Cortex of kidney (tissue), 1 donor: ENCODE results near the gene PI4KA.
"Not testable (repeated sequence)": the region's sequence is repeated elsewhere in the genome, so short reads cannot be mapped to it uniquely, and the experiment has no call there.

Source experiments
- DNase-seq: peaks from one replicate; lab custom pipeline; 2025; lab: John Stamatoyannopoulos, UW

The PI4KA gene

DNA sequence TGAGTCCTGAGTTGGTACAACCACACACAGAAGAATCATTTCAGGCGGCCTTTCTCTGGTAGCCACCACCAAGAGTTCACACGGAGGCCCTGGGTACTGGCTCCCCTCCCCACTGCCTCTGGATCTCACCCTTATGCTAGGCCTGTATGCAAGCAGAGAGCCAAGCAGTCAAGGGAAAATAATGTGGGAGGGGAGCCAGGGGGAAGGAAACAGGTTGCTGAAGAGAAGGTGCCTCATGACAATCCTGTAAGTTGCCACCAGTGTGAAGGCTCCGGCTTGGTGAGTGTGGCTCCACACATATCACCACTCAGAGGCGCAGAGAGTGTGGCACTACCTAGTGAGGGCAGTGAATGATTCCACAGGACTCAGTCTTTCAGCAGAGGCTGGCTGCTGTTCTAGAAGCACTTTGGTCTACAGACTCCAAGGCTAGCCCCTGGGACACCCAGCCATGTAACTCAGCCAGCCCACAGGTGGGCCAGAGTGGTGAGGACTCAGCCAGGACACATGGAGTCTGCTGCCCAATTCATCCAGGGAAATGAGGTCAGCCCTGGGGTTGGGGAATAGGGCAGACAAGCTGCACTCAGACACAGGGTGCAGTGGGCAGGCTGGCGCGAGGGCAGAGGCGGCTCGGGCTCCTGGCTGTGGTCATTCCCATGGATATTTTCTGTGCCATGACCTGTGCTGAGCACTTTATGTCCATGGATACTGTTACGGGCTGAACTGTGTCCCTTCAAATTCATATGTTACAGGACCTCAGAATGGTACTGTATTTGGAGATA lies 133.7 kb downstream of the PI4KA start:
- no peak for DNase-seq

DNA sequence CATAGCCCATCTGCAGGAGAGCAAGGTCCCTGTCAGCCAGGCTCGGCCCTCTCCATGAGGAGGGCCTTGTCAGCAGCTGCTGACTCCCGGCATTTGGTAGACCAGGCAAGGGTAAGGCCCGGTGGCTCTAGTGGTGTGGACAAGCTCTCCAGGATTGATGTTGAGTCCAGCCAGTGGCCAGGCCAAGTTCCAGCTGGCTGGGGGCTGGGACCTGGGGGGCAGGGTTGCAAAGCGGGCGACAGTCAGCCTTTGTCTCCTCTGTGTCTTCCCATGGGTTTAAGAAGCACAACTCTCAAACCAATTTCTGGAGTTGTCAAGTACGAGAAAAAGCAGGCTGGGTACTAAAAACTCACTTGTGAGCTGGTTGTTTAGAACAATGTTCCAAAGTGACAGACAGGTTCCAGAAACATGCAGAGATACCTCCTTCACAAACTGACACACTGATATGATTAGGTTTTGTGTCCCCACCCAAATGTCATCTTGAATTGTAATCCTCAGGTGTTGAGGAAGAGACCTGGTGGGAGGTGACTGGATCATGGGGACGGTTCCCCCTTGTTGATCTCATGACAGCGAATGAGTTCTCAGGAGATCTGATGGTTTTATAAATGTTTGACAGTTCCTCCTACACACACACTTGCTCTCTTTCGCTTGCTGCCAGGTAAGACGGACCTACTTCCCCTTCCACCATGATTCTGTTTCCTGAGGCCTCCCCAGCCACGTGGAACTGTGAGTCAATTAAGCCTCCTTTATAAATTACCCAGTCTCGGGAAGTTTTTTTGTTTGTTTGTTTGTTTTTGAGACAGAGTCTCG lies 137.0 kb downstream of the PI4KA start:
- DNase-seq = no peak

DNA sequence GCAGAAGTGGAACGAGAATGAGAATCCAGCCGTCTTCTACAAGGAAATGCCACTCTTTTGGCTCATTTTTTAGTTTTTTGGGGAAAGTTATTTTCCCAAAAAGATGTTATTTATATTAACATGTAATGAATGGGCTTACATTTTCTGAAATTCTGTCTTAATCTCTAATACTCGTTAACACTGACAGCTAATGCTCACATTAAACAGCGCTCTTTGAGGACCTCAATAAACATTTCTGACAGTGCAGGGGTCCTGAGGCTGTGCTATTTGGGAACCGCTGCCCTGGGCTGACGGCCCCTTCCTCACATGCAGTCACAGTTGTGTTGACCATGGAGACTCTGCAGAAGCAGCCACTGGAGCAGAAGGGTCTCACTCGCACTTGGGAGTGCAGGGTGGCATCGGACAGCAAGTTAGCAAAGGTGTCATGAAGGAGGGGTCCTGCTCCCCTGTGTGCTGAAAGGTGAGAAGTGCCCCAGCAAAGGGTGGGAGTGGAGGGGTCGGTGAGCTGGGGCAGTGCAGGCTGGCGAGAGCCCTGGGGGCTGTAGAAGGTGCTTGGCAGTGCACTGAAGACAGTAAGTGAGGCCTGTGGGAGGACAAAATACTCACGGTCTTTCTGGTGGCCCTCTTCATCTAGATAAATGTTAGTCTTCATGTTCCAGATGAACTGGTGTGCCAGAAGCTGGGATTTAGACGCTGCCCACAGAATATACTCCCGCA lies 137.8 kb downstream of the PI4KA start:
- DNase-seq = no peak

DNA sequence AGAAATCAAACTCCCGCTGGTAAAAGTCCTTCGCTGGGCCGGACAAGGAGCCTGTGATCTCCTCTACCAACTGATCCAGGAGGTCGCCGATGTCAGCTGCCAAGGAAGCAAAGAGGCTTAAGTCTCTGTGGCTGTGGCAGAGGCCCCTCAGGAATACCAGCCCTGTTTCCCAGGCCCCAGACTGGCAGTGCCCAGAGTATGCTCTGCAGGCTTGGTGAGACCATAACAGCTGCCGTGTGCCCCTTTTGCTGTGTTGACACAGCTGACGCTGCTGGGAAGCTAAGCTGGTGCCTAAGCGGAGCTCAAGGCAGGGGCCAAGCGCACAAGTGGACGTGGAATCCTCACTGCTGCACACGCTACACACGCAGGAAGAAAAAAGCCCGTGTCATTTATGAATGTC lies 139.9 kb downstream of the PI4KA start:
- not testable (repeated sequence) for DNase-seq

DNA sequence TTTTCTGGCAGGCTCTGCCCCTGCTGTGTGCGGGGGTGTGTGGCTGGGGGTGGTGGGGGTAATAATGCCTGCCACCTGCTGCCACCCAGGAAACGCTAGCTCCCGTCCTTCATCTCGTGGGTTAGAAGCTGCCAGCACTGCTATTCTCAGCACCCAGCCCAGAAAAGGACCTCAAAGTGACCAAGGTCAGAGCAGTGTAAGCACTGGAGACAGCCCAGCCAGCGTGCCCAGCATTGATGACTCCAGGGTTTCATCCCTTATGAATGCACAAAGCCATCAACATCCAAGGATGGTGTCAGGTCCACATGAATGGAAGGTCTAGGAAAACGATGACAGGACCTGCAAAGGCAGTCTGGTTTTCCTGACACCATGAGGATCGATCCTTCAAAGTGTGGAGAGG lies 140.6 kb downstream of the PI4KA start:
- DNase-seq = not testable (repeated sequence)

DNA sequence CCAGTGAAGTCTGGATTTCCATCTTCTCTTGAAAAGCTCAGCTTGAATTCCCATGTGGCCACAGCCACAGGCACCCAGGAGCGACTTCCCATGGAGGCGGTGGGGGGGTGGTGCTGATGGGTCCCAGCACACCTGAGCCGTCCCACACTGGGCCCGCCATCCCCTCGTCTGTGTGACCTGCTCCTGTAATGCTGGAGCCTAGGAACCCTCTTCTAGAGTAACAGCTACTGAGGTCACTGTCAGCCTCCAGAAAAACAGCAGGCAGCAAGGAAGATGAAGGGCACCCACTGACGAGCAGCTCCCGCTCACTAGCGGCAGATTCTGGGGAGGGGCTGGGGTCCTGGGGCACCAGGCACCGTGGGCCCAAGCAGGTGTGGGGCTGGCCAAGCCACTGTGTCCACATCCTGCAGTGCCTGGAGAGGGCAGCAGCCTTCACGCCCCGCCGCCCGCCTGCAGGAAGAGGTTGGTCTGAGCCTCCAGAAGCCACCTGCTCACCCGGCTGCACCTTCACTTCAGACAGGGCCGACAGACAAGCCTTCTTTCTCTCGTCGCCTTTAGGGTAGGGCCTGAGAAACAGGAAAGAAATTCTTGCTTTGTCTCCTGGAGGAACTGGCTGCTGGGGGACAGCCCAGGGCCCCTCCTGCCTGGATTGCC lies 141.3 kb downstream of the PI4KA start:
- DNase-seq = not testable (repeated sequence)

DNA sequence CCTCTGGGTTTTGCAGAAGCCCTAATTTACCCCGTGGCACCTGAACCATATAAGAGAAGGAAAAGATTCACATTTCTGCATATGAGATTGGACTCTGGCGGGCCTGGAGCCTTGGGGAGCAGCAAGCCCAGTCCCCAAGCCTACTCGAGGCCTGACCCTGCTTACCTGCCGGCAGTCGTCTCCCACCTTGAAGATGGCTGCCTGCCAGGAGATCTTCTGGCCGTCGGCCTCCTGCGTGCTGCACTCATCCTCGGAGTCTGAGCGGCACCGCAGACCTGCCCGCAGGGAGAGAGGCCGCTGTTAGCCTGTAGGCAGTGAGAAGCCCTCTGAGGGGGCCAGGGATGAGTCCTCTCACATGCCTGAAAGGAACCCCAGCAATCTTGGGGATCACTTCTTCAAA lies 145.5 kb downstream of the PI4KA start:
- DNase-seq = not testable (repeated sequence)

DNA sequence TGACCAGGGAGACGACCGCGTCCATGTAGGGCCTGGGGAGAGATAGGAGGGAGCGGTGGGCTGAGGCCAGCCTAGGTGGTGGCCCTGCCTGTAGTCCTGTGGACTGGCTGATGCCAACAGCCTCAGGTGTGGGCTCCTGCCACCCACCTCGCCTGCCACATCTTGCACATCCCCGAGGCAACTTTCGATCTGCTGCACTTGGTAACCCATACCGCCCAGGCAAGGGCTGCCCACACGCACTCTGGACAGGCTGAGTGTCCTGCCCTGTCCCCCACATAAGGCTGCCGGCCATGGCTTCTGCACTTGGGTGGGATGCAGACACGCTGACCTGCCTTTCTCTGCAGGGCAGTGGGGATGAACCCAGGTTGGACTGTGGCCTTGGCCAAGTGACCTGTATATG lies 148.6 kb downstream of the PI4KA start:
- DNase-seq = not testable (repeated sequence)

DNA sequence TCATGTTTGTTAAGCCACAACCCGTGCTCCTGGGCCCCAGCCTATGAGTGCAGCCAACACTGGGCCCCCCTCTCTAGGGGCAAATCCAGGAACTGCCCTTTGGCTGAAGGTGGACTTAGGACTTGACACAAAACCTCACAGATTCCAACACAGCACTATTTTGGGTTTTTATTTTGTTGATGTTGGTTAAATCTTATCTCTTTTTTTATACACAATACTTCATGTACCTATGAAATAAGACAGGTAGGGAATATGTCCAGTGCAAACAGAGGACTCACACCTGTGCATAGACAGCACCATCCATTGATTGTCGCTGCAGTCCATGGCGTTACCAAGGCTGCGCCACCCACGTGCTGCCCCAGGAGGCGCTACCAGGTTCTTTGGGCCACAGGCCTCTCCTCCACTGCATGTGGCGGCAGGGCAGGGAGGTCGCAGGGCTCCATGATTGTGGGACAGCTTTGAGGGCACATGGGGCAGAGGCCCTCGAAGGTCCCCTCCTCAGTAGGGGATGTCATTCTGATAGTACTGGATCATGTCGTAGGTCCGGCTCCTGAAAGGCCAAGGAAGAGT lies 151.0 kb downstream of the PI4KA start:
- not testable (repeated sequence) for DNase-seq

DNA sequence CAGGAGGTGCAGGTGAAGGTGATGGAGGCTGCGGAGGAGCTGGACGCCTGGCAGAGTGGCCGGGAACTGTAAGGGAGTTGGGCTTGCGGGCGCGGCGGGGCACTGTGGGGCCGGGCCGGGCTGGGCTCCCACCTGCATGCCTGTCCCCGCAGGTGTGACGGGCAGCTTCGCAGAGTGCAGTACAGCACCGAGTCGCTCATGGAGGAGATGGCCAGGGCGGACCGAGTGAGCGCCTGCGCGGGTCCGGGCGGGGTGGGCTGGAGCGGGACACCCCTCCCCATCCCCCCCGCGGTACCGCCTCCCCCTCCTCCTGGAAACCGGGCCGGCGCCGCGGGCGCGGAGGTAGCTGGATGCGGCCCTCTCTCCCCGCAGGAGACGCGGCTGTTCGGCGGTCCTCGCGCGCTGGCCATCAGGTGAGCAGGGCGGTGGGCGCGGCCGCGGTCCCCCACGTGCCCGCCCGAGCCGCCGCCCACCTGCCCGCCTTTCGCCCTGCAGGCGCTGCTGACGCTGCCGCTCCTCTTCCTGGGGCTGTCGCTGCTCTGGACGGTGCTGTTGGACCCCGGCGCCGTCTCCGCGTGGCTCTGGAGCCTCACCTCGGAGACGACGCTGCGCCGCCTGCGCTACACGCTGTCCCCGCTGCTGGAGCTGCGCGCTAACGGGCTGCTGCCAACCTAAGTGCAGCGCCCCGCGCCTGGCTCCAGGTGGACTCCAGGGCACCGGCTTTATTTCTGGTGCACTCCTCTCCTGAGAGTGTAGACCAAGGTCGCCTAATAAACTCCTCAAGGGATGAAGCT lies 154.6 kb downstream of the PI4KA start:
- not testable (repeated sequence) for DNase-seq

DNA sequence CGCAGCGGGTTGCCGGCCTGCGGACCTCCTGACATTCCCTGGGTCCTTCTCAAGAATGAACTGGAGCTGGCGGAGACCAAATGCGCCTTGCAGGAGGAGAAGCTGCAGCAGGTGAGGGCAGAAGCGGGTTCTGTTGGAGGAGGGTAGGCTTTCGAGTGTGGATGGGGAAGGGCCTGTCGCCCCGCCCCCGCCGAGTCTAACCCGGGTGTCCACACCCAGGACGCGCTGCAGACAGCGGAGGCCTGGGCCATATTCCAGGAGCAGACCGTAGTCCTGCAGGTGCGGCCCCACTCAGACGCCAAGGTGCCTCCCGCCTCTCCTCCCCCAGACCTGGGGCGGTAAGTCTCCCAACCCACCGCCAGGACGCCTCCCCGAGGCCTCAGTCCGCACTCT lies 155.2 kb downstream of the PI4KA start:
- DNase-seq = not testable (repeated sequence)

DNA sequence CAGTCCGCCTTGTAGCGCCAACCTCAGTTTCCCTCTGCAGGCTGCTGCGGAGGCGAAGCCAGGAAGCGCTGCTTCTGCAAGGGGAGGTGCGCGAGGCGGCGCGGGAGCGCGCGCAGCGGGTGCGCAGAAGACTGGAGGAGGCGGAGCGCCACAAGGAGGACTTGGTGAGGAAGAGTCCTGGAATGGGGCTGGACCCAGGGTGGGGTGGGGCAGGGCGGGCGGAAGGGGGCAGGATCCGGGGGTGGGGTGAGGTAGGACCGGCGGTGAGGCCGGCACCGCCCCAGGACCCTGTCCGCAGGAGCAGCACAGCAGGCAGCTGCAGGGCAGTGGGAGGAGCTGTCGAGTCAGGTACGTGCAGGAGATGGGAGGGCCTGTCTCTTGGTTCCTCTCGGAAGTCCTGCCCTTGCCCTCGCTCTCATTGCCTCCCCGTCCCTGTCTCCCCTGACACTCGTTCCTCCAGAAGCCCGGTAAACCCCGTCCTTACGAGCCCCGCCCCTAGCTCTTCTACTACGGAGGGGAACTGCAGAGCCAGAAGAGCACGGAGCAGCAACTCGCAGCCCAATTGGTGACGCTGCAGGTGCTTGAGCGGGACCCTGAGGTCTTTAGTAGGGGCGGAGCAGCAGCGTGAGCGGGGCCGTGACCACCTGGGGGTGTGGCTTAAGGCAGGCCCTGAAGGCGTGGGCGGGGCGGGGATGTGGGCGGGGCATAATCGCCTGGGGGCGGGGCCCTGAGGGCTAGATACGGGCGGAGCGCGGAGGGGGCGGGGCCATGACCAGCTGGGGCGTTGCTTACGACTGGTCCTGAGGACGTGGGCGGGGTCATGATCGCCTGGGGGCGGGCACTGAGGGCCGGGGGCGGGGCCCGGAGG lies 155.8 kb downstream of the PI4KA start:
- peak; percentile 50 for DNase-seq

DNA sequence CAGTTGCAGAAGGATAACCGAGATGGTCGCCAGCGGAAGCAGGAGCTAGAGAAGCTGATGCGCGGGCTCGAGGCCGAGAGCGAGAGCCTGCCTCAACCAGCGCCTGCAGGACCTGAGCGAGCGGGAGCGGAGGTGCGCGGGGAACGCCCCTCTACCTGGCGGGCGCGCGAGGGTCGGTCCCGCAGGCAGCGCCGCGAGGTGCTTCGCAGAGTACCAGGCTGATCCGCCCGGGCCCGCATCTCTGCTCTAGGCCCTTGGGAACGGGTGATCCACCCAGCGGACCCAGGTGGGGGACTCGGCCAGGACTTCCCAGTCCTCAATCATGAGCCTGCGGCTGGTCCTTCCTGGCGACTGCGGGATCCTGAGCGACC lies 156.5 kb downstream of the PI4KA start:
- not testable (repeated sequence) for DNase-seq

DNA sequence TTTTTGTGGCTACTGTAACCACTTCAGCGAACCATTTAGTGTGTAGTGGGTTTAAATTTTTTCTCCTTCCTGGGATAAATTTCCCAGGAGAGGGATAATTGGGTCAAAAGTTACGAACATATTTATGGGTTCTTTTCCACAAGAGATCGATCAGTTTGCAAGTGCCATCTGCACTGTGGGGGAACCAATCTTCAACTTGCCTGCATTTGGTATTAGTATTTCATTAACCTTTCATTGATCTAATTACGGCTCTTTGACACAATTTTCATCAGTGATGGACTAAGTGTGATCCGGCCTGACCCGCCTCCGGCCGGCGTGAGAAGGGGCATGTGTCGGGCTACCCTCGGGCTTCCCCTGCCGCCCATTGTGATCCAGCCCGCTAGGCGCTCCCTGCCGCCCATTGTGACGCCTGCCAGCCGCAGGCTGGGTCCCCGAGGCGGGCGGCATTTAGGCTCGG lies 156.9 kb downstream of the PI4KA start:
- not testable (repeated sequence) for DNase-seq

DNA sequence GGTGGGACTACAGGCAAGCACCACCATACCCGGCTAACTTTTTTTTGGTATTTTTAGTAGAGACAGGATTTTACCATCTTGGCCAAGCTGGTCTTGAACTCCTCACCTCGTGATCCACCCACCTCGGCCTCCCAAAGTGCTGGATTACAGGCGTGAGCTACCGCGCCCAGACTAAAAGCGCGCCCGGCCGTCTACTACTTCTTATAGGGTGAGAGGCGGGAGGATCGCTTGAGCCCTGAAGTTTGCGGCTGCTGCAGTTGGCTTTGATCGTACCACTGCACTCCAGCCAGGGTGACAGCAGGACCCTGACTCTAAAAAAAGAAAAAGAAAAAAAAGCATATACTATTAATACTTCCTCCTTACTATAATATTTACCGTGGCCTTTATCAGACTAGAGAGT lies 158.3 kb downstream of the PI4KA start:
- DNase-seq = not testable (repeated sequence)

DNA sequence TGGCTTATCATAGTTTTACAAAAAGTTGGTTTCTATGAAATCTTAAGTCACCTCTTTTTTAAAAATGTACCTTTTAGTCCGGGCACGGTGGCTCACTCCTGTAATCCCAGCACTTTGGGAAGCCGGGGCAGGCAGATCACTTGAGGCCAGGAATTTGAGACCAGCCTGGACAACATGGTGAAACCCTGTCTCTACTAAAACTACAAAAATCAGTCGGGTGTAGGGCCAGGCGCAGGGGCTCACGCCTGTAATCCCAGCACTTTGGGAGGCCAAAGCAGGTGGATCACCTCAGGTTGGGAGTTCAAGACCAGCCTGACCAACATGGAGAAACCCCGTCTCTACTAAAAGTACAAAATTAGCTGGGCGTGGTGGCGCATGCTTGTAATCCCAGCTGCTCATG lies 158.8 kb downstream of the PI4KA start:
- DNase-seq = not testable (repeated sequence)

DNA sequence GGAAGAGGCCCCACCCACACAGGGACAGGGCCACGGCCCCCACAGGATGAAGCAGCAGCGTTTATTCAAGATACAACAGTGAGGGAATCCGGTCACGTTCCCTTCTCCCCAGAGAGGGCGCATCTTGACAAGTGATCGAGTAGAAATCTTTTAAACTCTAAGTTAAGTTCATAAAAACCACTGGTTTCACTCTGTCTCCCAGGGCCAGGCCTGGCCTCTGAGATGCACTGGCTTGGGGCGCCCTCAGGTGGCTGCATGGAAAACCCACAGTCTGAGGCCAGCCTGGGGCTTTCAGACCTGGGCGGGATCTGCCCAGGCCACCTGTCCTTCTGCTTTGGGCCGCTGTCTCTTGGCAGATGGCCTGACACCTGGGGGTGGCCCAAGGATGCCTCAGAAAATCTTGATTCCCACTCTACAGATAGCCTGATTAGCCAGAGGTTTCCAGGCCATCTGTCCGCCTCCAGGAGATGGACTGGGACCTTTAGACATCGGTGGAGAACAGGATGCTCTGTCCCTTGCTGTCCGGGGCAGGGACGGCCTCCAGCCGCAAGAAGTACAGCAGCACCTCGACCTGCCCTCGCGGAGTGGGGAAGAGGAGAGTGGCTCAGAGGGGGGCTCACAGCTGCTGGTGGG lies 161.0 kb downstream of the PI4KA start:
- DNase-seq = not testable (repeated sequence)

DNA sequence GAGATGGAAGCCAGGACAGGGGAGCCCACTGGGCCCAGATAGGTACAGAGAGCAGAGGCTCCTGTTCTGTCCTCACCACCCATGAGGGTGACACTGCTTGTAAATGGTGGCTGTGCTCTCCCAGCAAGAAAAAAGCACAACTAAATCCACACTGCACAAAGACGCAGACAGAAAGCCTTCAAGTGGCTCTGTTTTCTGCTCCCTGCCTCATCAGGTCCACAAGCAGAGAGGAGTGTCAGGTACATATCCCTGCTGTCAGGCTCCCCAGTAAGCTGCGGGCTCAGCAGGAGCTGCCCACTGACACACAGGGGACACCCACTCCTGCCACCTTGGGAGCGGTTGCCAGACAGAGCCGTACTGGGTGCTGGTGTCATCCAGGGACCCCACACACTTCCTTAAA lies 162.6 kb downstream of the PI4KA start:
- not testable (repeated sequence) for DNase-seq

DNA sequence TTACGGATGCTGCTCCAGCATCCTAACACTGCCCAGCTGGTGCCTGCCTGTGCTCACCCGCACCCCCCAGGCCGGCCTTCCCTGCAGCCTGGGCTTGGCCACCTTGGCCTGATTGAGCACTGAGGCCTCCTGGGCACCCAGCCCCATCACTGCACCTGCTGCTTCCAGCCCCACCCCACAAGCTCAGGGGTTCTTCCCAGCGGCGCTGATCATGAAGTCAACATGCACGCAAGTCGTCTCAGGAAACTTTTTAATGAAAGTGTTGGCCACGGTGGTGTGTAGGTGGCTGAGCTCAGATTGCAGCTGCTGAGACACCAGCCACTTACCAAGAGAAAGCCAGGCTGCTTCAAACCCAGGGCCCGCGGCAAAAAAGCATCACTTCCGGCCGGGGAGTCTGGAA lies 163.4 kb downstream of the PI4KA start:
- not testable (repeated sequence) for DNase-seq
